Islet of Langerhans (tissue), 1 donor: Measurements from ENCODE around the gene TRAPPC12.
"Not testable (repeated sequence)": the region's sequence is repeated elsewhere in the genome, so short reads cannot be mapped to it uniquely, and the experiment has no call there.

ENCODE experiments used
- FAIRE-seq: peaks from one replicate; lab custom pipeline; 2011; peaks lifted over from hg19 to GRCh38; lab: Jason Lieb, UNC

Gene TRAPPC12

GRCh38 chr2:3487028-3487425 lies 107.5 kb downstream of the TRAPPC12 start:
- FAIRE-seq: no peak

DNA sequence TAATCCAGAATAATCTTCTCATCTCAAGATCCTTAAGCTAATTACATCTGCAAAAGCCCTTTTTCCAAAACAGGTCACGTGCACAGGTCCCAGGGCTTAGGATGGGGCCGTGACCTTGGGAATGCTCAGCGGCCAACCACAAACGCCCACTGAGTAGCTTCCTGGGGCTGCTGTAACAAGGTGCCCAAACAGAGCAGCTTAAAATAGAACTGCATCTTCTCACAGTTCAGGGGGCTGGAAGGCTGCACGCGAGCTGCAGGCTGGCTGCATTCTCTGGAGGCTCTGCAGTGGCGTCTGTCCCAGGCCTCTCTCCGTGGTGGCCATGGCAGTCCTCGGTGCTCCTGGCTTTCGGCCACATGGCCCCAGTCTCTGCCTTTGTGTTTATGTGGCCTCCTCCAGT lies 107.9 kb downstream of the TRAPPC12 start:
- FAIRE-seq: no peak

GRCh38 chr2:3488061-3488531 lies 108.6 kb downstream of the TRAPPC12 start:
- FAIRE-seq: no peak

DNA sequence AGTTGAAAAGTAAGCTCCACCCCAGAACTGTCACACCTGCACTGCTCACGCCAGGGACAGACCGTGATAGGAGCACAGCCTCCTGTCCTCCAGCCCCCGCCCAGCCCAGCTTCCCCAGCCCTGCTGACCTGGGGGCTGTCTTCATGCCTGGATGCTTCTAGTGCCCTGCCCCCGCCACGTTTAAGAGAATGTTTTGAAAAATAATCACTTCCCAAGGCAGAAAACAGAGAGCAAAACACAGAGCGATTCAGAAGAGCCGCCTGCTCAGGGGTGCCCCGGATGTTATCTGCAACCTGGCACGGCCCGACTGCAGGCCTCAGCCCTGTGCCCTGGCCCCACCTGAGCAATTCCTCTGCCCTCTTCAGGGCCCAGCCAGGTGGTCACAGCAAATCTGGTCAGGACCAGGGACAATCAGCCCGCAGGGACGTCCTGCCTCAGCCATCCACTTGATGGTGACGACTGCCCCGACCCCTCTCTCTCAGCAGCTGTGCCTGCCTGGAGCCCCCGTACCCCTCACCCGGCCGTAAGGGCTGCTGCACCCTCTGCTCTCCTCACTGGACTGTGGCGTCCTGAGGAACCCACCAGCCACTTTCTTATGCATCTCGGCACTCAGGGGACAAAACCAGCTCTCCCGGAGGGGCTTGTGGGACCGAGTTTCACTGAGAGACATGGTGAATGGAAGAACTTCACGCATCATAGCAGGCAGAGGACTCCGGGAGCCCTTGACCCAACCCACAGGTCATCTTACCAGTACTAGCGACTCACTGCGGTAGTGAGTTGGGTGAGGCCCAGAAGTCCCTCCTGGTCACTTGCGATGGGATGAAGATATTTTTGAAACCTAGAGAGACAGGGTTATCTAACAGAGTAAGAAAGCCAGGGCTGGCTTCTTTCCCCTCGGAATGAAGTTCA lies 109.6 kb downstream of the TRAPPC12 start:
- FAIRE-seq: no peak

DNA sequence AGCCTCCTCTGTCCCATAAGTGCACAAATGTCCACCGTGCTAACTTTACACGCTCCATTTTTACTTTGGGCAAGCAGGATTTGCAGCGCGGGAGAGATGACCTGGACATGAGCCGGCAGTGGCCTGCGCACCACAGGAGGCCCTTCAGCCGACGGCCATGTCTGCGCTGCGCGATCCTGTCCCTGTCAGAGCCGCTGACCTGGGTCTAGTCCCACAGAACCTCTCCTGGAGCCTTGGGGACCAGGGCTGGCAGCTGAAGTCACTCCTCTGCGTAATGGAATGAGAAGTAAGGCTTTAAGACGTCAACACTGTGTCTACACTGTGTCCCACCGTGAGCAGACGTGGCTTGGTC lies 110.2 kb downstream of the TRAPPC12 start:
- FAIRE-seq: no peak

GRCh38 chr2:3490191-3491170 lies 111.0 kb downstream of the TRAPPC12 start:
- no peak for FAIRE-seq

- no peak for FAIRE-seq
Measured at GRCh38 chr2:3491306-3491705, 111.8 kb downstream of the TRAPPC12 start.

DNA sequence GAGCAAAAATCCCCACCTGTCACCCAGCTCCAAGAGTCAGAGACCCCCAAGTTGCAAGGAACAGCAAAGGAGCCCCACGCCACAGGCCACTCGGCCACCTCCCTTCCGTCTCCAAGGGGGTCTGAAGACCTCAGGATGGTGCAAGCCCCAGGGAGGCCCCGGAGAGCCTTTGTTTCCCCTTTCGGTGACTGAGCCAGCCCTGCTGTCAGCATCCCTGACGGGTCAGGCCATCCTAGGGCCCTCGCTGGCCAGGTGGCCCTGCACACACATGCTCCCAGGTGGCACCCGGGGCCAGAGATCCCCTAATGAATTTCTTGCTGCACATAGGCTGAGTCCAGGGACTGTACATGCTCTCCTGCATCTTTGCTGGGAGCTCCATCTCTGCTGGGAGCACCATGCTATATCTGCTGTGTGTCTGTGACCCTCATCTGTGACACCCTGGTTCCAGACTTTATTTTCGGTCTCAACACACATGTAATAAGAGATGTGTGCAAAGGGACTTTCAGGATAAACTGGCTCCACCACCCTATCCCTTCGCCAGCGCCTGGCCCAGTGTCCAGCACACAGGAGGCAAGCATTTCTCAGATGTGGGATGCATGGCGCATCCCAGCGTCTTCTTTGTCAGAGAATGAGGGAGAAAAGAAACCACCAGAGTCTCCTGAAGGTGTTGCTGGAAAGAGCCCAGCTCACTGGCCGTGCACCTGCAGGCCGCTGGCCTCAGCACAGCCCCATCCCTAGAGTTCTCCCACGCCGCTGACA lies 112.4 kb downstream of the TRAPPC12 start:
- no peak for FAIRE-seq

- FAIRE-seq: not testable (repeated sequence)
Measured at GRCh38 chr2:3492475-3492787, 112.9 kb downstream of the TRAPPC12 start.

GRCh38 chr2:3492951-3493614 lies 113.6 kb downstream of the TRAPPC12 start:
- FAIRE-seq: no peak

- no peak for FAIRE-seq
Measured at GRCh38 chr2:3493615-3494007, 114.1 kb downstream of the TRAPPC12 start.

DNA sequence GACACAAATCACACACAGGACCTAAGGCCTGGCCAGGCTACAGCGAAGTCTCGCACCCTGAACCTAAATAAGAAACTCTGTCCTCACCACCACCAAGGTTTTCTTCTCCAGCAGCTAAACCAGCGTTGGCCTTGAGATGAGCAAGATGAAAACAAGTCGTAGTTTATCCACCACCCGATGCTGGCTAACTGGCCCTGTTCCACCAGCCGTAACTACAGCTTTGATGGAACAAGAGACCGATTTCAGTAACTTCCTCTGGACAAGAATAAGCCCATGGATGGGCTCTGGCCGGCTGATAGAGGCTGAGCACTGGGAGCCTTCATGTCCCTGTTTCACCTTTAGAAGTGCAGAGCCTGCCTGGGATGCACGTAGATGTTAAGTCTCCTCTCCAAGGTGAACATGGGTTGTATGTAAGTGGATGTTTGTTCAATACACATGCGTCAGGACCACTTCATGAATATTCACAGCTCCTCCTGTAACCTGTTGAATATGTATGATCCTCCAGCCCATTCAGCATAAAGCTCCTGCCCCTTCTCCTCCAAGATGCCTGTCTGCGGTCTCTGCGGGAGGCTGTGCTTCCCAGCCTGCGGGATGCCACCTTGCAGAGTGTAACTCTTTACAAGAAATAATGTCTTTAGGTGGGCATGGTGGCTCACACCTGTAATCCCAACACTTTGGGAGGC lies 115.6 kb downstream of the TRAPPC12 start:
- no peak for FAIRE-seq

DNA sequence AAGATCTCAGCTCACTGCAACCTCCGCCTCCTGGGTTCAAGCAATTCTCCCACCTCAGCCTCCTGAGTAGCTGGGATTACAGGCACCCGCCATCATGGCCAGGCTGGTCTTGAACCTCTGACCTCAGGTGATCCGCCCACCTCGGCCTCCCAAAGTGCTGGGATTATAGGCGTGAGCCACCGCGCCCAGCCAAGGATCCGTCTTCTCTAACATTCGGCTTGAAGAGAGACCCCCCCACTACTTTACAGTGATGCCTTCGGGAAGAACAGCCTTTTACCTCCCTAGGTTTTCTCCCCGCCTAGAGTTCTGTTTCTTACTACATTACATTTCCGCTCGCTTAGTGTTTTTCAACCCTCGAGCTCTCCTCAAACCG lies 117.2 kb downstream of the TRAPPC12 start:
- FAIRE-seq: not testable (repeated sequence)

GRCh38 chr2:3498783-3499394 lies 119.4 kb downstream of the TRAPPC12 start:
- no peak for FAIRE-seq

- FAIRE-seq: no peak
Measured at GRCh38 chr2:3500326-3500899, 120.9 kb downstream of the TRAPPC12 start.

DNA sequence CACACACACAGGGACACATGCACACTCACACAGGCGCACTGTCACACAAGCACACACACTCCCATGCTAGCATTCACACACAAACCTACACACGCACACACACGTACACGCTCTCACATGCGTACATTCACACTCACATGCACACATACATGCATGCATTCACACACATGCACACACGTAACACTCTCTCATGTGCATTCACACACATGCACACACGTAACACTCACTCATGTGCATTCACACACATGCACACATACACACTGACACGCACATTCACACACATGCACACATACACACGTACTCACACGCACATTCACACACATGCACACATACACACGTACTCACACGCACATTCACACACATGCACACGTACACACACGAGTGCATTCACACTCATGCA lies 123.6 kb downstream of the TRAPPC12 start:
- FAIRE-seq: no peak

GRCh38 chr2:3503483-3503882 lies 124.0 kb downstream of the TRAPPC12 start:
- FAIRE-seq: no peak

- no peak for FAIRE-seq
Measured at GRCh38 chr2:3504741-3505140, 125.2 kb downstream of the TRAPPC12 start.

DNA sequence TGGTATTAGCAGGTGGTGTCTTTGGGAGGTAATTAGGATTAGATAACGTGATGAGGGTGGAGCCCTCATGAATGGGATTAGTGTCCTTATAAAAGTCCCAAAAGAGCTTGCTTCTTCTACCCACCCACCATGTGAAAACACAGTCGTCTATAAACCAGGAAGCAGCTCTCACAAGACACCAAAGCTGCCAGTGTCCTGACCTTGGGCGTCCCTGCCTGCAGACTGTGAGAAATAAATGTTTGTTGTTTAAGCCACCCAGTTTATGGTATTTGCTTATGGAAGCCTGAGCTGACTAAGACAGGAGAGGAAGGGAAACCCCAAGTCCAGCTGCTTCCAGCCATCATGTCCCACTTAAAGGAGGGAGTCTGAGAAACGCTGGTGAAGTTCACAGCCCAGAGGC lies 126.3 kb downstream of the TRAPPC12 start:
- FAIRE-seq: no peak

GRCh38 chr2:3512086-3512485 lies 132.6 kb downstream of the TRAPPC12 start:
- no peak for FAIRE-seq
